Endothelial cell of umbilical vein (primary cell): Measurements from ENCODE around the gene SLC46A2. TPM values are rescaled to one million over a fixed set of nuclear protein-coding genes. Genes with fewer than 3 reads are reported as not detected.

ENCODE experiments used
- BruUV-seq: library from RNA; stranded (reverse); fragments of 400-500 nt; replicated peaks from 2 replicates; lab custom pipeline; 2021; lab: Mats Ljungman, UMichigan
- CTCF ChIA-PET: fragments of 300-600, 350-600 bp; sonication (Branson Sonifier 250); formaldehyde crosslinking; loops from one replicate; lab custom pipeline; 2021; ENCODE audit warnings: antibody characterized with exemption, inconsistent platforms; lab: Charles Lee
- POLR2A ChIA-PET: fragments of 300-600, 350-600 bp; sonication (Branson Sonifier 250); formaldehyde crosslinking; loops from one replicate; lab custom pipeline; 2021; ENCODE audit warnings: antibody characterized with exemption, inconsistent platforms; lab: Charles Lee
- DNase-seq: peaks from one replicate; pipeline ENCODE4 v3.0.0-alpha.2; 2011; ENCODE audit warnings: low read depth, low spot score
- FAIRE-seq: peaks from 2 replicates; lab custom pipeline; 2011; peaks lifted over from hg19 to GRCh38; lab: Jason Lieb, UNC
- H2AFZ ChIP-seq: 2 replicates; pipeline ENCODE4 v1.6.0; 2012; ENCODE audit warnings: low read depth, low read length, control low read depth, inconsistent platforms
- H3K27ac ChIP-seq: 2 replicates; pipeline ENCODE4 v1.5.1; 2011; ENCODE audit warnings: low read depth, mild to moderate bottlenecking, control low read depth, low read length, moderate library complexity; ENCODE audit not compliant: insufficient read depth
- H3K27me3 ChIP-seq, 2 experiments: 2 replicates each; pipeline versions ENCODE4 v1.6.0 to v1.6.1; 2011; ENCODE audit warnings: low read length in 2 of 2, mixed read lengths in 1 of 2; ENCODE audit not compliant: control insufficient read depth in 2 of 2, insufficient read depth in 2 of 2
- H3K36me3 ChIP-seq, 2 experiments: 2 replicates in 1 of 2; 3 replicates in 1 of 2; pipeline ENCODE4 v1.5.1; 2011; ENCODE audit warnings: low read length in 2 of 2, mild to moderate bottlenecking in 1 of 2, moderate library complexity in 1 of 2; ENCODE audit not compliant: control insufficient read depth in 2 of 2, insufficient read depth in 2 of 2; ENCODE audit errors: extremely low read depth in 1 of 2
- H3K4me1 ChIP-seq: 3 replicates; pipeline ENCODE4 v1.5.1; 2011; ENCODE audit warnings: mild to moderate bottlenecking, low read length; ENCODE audit not compliant: control insufficient read depth, insufficient read depth; ENCODE audit errors: extremely low read depth
- H3K4me2 ChIP-seq: 2 replicates; pipeline ENCODE4 v1.6.1; 2011; ENCODE audit warnings: low read length, control low read depth, mixed read lengths; ENCODE audit not compliant: insufficient read depth
- H3K4me3 ChIP-seq, 3 experiments: fragments of 200-600 bp in 1 of 3; sonication (generic), shearing (Covaris generic) in 1 of 3; replicated peaks in 1 of 3; 2 replicates each; pipeline ENCODE4 v1.5.1; 2011 to 2016; ENCODE audit warnings: control low read depth in 3 of 3, low read length in 3 of 3, mild to moderate bottlenecking in 2 of 3, inconsistent platforms in 1 of 3, low read depth in 1 of 3, moderate library complexity in 1 of 3; ENCODE audit not compliant: insufficient read depth in 1 of 3
- H3K79me2 ChIP-seq: 2 replicates; pipeline ENCODE4 v1.6.0; 2012; ENCODE audit warnings: low read length, inconsistent platforms; ENCODE audit not compliant: control insufficient read depth, insufficient read depth
- H3K9ac ChIP-seq: replicated peaks from 2 replicates; pipeline ENCODE3; 2011; ENCODE audit warnings: low read length, control low read depth; ENCODE audit not compliant: insufficient read depth; ENCODE audit errors: extremely low read depth
- H3K9me1 ChIP-seq: replicated peaks from 3 replicates; pipeline ENCODE4 v1.6.0; 2011; ENCODE audit warnings: mild to moderate bottlenecking, low read length; ENCODE audit not compliant: control insufficient read depth, insufficient read depth; ENCODE audit errors: extremely low read depth
- H3K9me3 ChIP-seq: replicated peaks from 2 replicates; pipeline ENCODE4 v1.5.1; 2012; ENCODE audit warnings: low read length, inconsistent platforms; ENCODE audit not compliant: control insufficient read depth, insufficient read depth
- H4K20me1 ChIP-seq: replicated peaks from 2 replicates; pipeline ENCODE3; 2011; ENCODE audit warnings: mild to moderate bottlenecking, low read length; ENCODE audit not compliant: control insufficient read depth, insufficient read depth; ENCODE audit errors: extremely low read depth
- CTCF ChIP-seq, 2 donors: IDR thresholded peaks; 1 replicate in 1 of 2; 2 replicates in 1 of 2; pipeline ENCODE4 v1.5.1; 2011; ENCODE audit warnings: low read length in 2 of 2, mild to moderate bottlenecking in 2 of 2, moderate library complexity in 2 of 2, control low read depth in 1 of 2, inconsistent platforms in 1 of 2, low read depth in 1 of 2; ENCODE audit not compliant: insufficient read depth in 1 of 2; ENCODE audit errors: extremely low read depth in 1 of 2
- EZH2 ChIP-seq: IDR thresholded peaks from 2 replicates; pipeline ENCODE4 v1.6.1; 2012; ENCODE audit warnings: borderline replicate concordance, low read depth, mild to moderate bottlenecking, moderate library complexity, low read length, inconsistent platforms; ENCODE audit not compliant: severe bottlenecking
- FOS ChIP-seq: IDR thresholded peaks from 2 replicates; pipeline ENCODE4 v1.6.1; 2011; ENCODE audit warnings: mild to moderate bottlenecking, low read length, moderate library complexity, borderline replicate concordance; ENCODE audit not compliant: insufficient read depth
- GATA2 ChIP-seq: IDR thresholded peaks from 2 replicates; pipeline ENCODE4 v1.7.0; 2011; ENCODE audit warnings: low read depth, mild to moderate bottlenecking, moderate library complexity, mixed read lengths, low read length; ENCODE audit not compliant: insufficient read length, insufficient read depth
- JUN ChIP-seq: IDR thresholded peaks from 2 replicates; pipeline ENCODE4 v1.6.1; 2011; ENCODE audit warnings: borderline replicate concordance, low read depth; ENCODE audit not compliant: insufficient read length, insufficient read depth
- MAX ChIP-seq: IDR thresholded peaks from 2 replicates; pipeline ENCODE4 v1.6.1; 2011; ENCODE audit not compliant: insufficient read depth, insufficient read length
- MYC ChIP-seq: IDR thresholded peaks from one replicate; pipeline ENCODE4 v1.6.1; 2011; ENCODE audit warnings: mild to moderate bottlenecking, low read depth, low read length
- POLR2A ChIP-seq: IDR thresholded peaks from 2 replicates; pipeline ENCODE4 v1.6.1; 2012; ENCODE audit warnings: low read depth, mild to moderate bottlenecking, control low read depth, low read length
- POLR2AphosphoS5 ChIP-seq: IDR thresholded peaks from 2 replicates; pipeline ENCODE4 v1.6.1; 2012; ENCODE audit warnings: low read depth, mild to moderate bottlenecking, control low read depth, low read length, moderate library complexity; ENCODE audit not compliant: insufficient read depth
- dilution Hi-C: fragments of 300-500 bp; cut with MboI; formaldehyde crosslinking; loops from one replicate; pipeline ENCODE4 v1.15.0; 2019; ENCODE audit warnings: low sequenced_read_pairs; ENCODE audit not compliant: extremely low pct_ligation_motif_present
- intact Hi-C: fragments of 100-400 bp; cut with micrococcal nuclease; formaldehyde crosslinking; loops from one replicate; pipeline ENCODE4 v1.10.0; 2022
- polyA plus RNA-seq, 4 experiments: library from polyadenylated mRNA; depleted of rRNA in 3 of 4; stranded (reverse) in 3 of 4; unstranded in 1 of 4; fragments of >200 nt; gene quantifications; 2 replicates each; pipeline versions ENCODE4 v1.2.1 to v1.2.3, GENCODE V29; 2011 to 2012; ENCODE audit warnings: missing spikeins in 1 of 4
- total RNA-seq: library from RNA; stranded (reverse); gene quantifications from 2 replicates; pipeline ENCODE4 v1.2.3, GENCODE V29; 2021

The SLC46A2 gene
- total and polyA plus RNA-seq, 2 donors (not counting 3 experiments of a cell fraction or from before 2014, with no cell fraction given), result not detected

GRCh38 chr9:112870556-112870955 lies 20.1 kb downstream of the SLC46A2 start:
- DNase-seq, result no peak
- FAIRE-seq, result no peak
- H3K9me1 ChIP-seq, result no peaks in the 10 kb centered on the region
- dilution Hi-C loops, result no loop called here
- no peak overlapping the region for H3K27ac ChIP-seq
- no peak overlapping the region for H3K4me2 ChIP-seq
- H3K27me3 ChIP-seq, result no peaks in the 10 kb centered on the region
- TF ChIP-seq POLR2AphosphoS5 (no peak), EZH2 (no peak), JUN (no peak), FOS (no peak), MYC (no peak), MAX (no peak), POLR2A (no peak), GATA2 (no peak), CTCF (IDR thresholded peaks at IDR 0.05; ENCODE audit: extremely low read depth in 1 of 2, insufficient read depth in 1 of 2, low read depth in 1 of 2, low read length in 2 of 2) (no peak)
- H3K9ac ChIP-seq, result no peak overlapping the region
- no peaks in the 10 kb centered on the region for H4K20me1 ChIP-seq
- no peaks in the 10 kb centered on the region for H3K9me3 ChIP-seq
- BruUV-seq, result no TSS peak
- ChIA-PET POLR2A (no interaction called here), CTCF (interaction anchor here (0.7 to 1.4 kb wide), 2 partner anchors 26 to 32 kb away, joined by 3 to 4 read pairs; no protein-coding TSS in a partner anchor)
- H2AFZ ChIP-seq, result no peak overlapping the region
- no peaks in the 10 kb centered on the region for H3K36me3 ChIP-seq
- H3K4me1 ChIP-seq, result no peaks in the 10 kb centered on the region
- intact Hi-C loops, result no loop called here
- H3K79me2 ChIP-seq, result no peaks in the 10 kb centered on the region
- no peak overlapping the region for H3K4me3 ChIP-seq
